ENCODE measurements around the gene SMTNL2.
"Not testable (repeated sequence)": the region's sequence is repeated elsewhere in the genome, so short reads cannot be mapped to it uniquely, and the experiment has no call there.

SMTNL2 gene

DNA sequence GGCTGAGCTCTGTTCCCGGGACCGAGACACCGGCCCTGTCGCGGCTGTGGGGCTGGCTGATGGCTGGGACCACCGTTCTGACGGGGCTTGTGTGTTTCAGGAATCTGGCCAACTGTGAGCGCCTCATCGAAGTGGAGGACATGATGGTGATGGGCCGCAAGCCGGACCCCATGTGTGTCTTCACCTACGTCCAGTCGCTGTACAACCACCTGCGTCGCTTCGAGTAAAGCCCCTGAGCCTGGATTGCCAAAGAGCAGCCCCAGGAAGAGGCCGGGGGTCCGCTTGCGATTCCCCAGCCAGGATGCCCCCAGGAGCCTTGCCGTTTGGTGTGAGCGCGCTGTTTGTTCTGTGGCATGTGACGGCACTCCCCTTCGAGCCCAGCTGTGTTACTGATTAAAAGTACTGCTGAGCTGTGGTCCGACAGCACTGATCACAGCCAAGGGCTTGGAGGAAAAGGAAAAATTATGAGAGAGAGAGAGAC is 23.0 kb downstream of the SMTNL2 start:
- no peak for DNase-seq

DNA sequence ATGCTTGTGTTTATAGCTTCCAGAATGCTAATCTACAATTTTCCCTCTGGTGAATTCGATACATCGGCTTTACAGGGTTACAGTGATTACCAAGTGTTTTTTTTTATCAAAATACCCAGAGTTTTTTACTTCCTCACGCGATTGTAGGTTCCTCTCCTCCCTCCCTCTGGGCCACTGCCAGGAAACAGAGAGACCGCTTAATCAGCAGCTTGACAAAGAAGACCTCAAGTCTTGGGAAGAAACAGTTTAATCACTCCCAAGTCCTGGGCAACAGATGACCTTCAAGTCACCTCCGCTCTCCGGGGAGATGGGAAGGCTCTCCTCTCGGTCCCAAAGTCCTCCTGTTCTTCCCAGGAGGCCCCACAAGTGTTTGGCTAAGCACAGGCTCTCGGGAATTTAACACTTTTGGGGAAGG is 23.5 kb downstream of the SMTNL2 start:
- DNase-seq, result no peak

DNA sequence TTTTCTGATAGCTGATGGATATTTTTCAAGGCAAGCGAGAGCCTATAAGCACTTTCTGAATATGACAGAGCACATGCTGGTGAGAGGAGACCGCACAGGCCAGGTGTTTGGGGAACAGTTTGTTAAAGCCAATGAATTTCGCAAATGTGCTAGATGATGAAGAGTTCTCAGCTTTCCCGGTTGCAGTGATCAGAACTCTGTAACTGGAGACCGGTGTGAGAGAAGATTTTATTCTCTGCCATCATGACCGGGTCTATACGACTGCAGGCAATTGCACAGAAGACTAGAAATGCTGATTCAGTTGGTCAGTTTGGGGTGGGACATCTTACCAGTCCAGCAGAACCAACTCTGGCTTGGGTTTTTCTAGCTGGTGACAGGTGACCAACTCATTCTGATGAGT is 25.4 kb downstream of the SMTNL2 start:
- no peak for DNase-seq

DNA sequence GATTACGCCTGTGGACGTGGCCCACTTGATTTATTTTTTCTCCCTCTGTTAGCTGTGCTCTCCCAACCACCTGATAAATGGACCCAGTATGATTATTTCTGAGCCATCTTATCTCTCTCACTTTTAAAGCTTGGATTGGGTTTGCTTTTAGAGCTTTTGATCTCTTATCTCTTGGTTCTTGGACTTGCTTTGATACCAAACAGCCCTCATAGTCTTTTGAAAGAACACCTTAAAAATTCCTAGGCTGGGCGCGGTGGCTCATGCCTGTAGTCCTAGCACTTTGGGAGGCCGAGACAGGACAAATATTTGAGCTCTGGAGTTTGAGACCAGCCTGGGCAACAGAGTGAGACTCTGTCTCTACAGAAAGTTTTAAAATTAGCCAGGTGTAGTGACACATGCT is 25.8 kb downstream of the SMTNL2 start:
- no peak for DNase-seq

DNA sequence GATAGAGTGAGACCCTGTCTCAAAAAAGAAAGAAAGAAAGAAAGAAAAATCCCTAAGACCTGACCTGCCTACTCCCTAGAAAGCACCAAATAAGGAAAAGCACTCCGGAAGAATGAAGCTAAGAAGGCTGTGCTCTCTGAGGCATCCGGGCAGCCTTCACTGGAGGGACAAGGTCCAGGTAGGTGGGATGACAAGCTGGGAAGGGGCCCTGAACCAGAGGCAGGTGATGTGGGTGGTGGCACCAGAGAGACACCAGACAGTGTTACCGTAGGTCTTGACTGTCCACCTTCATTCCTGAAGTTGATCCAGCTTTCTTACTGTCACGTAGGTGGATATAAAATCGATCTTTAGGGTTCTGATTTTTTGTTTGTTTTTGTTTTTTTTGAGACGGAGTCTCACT is 26.3 kb downstream of the SMTNL2 start:
- DNase-seq, result no peak

DNA sequence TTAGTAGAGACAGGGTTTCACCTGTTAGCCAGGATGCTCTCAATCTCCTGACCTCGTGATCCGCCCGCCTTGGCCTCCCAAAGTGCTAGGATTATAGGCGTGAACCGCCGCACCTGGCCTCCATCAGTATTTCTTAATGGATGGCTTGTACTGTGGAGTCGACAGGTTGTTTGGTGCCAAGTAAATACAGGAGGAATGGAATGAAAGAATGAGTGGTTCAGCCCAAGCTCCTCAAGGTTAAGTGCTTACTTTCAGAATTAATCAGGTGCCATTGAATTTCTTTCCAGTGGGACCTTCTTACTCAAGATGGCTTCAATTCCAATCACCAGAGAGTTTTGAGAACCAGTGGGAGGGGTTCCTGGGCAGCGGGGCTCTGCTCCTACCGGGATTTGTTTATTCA is 32.1 kb downstream of the SMTNL2 start:
- no peak for DNase-seq

DNA sequence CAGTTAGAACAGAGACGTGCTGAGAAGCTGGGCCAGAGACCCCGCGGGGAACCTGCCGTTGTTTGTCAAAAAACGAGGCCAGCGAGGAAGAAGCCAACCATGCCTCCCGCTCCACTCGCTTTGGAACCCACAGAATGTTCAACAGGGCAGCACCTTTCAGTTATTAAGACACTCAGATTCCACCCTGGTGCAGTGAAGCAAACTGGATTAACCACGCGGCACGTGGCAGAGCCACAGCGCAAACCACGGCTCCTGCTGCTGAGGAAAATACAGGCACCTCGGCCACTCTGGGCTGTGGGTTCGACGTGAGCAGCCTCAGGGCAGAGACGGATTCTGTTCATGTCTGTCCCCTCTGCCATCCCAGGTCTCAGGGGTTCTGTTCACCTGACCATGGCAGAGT is 32.8 kb downstream of the SMTNL2 start:
- DNase-seq, result no peak

DNA sequence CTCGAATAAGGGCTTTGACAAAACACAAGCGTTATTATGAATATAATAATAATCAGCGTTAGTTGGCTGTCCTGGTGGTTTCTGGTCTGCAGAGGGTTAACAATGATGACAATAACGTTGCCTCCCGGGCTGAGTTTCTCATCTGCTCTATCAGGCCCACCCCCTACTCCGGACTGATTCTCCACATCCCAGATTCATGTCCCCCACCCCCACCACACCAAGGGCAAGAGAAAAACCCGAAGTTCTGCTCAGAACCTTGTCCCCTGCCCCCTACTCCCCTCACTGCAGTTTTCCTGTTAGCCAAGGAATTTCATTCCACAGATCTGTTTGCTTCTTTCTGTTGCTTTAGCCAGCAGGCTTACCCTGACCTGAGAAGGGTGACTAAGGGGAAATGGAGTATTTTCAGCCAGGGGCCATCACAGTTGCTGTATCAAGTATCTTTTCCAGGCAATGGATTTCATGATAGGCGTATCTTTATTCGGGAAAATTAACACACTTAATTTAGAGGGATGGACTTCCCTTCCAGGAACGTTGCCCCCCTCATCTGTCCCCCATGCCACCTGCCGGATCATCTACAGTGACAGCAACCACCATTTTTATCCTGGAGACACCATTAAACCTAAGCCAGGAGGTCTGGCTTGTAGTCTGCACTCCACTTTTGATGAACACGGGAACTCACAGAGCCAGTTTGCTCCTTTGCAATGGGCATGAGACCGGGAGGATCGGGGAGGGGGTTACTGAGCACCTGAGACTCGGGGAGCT is 33.4 kb downstream of the SMTNL2 start:
- no peak for DNase-seq

DNA sequence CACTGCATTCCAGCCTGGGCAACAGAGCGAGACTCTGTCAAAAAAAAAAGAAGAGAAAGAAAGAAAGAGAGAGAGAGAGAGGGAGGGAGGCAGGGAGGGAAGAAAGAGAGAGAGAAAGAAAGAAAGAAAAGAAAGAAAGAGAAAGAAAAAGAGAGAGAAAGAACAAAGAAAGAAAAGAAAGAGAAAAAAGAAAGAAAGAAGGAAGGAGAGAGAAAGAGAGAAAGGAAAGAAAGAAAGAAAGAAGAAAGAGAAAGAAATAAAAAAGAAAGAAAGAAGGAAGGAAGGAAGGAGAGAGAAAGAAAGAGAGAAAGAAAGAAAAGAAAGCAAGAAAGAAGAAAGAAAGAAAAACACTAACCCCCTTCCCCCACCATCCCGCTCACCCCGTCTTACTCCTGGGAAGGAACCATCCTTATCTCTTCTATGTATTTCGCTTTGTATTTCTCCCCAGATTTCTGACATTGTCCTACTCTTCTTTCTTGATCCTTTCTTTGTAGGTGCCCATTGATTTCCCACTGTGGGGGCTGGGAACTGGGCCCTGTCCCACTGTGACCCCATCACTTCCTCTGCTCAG is 36.3 kb downstream of the SMTNL2 start:
- DNase-seq, result no peak

DNA sequence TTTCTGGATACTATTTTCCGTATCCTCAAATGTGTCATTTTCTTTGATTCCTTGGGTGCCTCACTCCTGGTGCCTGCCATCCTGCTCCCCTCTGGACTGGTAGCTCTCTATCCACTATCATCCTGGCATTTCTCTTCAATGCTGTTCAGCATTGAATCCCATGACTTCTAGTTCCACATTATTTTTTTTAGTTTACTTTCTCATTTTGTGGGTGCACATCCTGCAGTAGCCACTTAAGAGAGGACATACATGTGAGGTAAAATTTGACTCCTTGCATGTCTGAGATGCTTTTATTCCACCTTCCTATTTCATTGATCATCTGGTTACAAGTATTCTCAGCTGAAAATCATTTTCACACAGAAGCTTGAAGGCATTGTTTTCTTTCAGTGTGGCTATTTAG is 38.0 kb downstream of the SMTNL2 start:
- DNase-seq, result no peak

DNA sequence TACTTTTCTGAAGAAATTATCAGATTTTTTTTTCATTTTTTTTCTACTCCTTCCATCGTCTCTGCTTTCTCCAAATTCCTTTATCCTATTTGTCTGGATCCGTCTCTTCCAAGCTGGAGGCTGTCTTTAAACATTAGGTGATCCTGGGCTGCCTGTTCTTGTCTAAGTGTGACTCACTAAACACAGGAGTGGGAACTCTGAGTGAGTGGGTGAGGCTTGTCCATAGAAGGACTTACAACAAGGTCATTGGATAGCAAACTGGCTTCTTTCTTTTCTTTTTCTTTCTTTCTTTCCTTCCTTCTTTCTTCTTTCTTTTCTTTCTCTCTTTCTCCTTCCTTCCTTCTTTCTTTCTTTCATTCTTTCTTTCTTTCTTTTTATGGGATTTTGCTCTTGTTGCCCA is 38.9 kb downstream of the SMTNL2 start:
- DNase-seq, result no peak

DNA sequence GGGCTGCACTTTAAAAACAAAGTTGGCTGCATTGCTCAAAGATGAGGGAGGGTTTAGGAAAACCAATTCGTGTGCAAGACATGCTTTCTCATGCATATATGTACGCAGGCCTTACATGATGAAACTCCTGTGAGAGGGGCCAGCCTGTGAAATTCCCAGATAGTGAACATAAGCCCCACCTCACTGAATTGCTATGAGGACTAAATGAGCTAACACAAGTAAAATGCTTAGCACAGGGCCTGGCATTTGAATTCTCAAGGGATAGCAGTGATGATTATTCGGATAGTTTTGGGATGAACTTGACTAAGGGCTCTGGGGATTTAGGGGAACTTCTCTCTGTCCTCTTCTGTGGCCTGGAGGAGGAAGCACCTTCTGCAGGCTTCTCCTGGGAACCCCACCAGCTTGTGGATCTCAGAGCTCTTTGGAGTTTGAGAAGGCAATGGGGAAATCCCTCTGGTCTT is 40.2 kb downstream of the SMTNL2 start:
- DNase-seq, result not testable (repeated sequence)

DNA sequence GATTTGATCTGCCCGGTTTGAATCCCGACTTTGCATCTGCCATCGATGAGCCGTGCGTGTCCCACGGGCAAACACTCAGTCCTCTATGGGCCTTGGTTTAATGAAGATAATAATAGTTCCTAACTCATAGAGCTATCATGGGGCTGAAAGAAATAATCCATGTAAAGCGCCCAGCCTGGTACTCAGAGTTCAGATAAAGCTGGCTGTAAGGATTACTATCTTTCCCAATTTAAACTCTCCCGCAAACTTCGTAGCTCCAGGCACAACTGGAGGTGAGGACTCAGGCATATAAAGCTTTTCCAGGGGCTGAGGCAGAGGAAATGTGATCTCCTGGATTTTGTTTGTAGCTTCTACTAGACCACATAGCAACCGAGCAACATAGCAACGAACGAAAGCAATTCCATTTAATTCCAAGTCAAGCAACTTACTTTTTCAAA is 40.9 kb downstream of the SMTNL2 start:
- DNase-seq, result no peak

DNA sequence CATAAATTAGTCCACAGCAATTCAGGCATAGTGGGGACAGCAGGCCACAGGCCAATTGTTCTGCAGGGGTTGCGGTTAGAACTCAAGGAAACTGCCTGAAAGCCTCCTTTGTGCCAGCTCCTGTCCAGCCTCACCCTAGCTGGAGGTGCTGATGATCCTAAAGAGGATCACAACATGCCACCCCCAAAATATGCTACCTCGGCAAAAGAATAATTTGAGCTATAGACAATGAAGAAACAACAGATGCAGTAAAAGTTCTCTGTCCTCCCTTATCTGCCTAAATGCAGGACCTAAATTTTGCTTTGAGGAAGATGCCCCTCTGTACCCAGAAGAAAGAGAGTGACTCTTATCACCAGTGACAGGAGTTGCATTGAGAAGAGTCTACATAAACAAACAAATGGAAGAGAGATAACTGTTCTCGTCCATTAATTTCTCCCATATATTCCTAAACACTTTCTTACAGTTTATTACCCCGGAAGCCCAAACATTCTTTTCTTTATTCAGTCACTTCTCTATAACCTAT is 42.5 kb downstream of the SMTNL2 start:
- DNase-seq, result no peak

DNA sequence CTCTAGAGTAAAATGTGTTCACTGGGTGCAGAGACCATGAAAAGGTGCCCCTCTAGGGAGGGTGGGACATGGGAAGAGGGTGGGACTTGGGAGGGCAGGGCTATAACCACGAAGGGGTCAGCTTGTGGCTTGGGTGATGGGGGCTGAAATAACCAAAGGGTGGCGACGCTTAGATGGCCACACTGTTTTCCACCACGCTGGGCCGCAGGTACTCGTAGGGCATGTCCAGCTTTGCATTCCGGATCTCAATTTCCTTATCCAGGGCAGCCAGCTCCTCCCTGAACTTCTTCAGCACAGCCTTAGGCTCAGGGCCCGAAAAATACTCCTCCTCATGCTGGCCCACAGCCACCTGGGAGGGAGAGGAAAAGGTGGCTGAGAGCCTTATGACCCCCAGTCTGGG is 47.1 kb downstream of the SMTNL2 start:
- DNase-seq, result no peak

DNA sequence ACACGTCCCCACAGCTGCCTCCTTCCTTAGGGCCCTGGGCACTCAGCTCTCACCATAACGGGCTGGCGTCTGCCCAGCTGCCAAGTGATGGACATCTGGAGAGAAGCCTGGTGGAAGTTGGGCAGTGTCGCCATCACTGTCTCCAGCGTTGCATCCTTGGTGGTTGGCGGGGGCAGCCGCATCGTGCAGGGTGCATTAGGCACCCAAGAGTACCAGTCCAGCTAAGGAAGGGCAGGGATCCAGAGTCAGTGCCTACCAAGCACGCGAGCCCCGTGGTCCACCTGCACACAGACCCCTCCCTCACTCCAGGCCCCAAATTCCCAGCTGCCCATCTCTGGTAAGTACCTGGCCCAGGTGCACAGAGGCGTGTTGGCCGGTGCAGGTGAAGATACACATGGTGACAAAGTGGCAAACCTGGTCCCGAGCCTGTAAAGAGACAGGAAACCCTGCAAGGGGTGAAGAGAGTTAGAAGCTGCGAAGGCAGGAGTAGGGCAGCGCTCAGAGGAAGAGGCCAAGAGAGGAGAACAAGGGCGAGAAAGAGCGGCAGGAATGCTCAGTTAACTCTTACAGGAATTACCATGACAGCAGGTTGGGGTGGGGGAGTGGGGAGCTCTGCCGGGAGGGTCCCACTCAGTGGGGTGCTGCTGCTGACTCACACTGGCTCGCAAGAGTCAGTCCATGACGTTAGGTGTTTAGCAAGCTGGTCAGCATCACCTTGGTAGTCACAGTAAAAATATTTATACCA is 47.7 kb downstream of the SMTNL2 start:
- DNase-seq, result no peak

DNA sequence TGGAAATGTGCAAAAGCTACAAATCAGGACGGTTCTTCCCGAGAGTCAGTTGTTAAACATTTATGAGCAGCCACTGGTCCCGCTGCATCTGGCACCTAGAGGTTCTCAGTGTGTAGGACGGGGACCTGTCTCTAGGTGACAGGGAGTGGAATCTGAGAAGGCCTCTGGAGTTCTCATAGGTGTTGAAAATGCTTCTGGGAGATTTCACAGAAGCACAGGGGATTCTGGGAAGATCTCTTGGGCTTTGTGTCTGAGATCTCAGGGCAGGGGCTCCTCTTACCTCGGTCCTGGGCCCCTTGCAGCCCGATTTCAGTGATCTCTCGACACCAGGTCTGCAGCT is 48.2 kb downstream of the SMTNL2 start:
- DNase-seq, result no peak

DNA sequence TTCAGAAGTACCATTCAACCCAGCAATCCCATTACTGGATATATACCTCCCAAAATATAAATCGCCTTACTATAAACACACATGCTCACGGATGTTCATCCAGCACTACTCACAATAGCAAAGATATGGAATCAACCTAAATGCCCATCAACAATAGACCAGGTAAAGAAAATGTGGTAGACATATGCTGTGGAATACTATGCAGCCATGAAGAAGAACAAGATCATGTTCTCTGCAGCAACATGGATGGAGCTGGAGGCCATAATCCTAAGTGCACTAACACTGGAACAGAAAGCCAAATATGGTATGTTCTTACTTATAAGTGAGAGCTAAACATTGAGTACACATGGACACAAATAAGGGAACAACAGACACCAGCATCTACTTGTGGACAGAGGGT is 49.3 kb downstream of the SMTNL2 start:
- DNase-seq, result no peak

DNA sequence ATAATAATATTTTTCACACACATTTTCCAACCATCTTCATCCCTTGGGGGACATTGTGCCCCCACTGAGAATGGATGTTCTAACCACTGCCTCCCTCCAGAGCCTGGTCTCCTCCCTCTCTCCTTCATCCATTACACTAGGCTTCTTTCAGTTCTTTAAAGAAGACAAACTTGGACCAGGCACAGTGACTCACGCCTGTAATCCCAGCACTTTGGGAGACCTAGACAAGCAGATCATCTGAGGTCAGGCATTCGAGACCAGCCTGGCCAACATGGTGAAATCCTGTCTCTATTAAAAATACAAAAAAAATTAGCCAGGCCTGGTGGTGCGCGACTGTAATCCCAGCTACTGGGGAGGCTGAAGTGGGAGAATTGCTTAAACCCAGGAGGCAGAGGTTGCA is 50.6 kb downstream of the SMTNL2 start:
- DNase-seq, result no peak

DNA sequence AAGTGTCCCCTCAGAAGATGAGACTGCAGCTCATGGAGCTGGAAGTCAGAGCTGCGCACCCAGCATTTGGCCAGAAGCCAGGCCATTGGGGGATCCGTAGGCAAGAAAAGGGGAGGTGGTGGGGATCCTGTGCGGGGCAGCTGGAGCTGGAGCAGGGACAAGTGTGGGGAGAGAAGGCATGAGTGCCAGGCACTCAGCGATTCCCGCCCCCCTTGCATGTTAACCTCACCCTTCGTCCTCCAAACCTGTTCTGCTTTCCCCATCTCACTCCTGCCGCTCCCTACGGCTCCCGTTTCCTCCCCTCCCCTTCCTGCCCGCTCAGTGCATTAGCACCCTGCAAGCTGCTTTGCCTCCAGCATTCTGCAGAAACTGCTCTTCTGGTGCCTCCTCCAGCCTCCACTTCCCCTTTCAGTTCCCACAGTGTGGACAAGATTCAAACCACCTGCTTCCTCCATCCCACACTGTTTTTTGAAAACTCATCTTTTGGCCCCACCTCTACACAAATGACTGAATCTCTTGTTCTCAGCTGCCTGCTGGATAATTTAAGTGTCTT is 51.6 kb downstream of the SMTNL2 start:
- DNase-seq, result no peak

DNA sequence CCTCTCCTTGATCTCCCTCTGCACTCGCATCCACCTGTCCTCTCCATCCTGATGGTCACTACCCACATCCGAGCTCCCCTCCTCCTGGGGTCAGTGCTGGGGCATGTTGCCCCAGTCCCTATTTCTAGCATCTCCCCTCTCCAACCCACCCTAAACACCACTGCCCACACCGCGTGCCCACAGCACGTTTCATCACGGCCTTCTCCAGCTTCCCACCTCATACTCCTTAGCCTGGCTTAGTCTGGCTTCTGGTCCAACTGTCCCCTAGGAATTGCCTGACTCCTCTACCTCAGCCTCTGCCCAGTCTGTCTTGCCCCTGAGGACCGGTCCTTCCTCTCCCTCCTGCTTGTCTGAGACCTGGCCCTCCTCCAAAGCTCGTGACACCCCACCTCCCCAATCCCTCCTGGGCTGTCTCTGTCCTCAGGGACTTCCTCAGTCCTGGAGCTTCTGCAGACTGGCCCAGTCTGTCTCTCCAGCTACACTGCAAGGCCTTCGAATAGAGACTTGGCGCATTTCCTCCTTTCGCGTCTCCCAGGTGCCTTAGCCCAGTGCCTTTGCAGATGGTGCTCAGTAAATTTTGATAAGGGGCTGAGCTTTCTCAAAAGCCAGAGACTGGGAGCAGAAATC is 52.3 kb downstream of the SMTNL2 start:
- no peak for DNase-seq

DNA sequence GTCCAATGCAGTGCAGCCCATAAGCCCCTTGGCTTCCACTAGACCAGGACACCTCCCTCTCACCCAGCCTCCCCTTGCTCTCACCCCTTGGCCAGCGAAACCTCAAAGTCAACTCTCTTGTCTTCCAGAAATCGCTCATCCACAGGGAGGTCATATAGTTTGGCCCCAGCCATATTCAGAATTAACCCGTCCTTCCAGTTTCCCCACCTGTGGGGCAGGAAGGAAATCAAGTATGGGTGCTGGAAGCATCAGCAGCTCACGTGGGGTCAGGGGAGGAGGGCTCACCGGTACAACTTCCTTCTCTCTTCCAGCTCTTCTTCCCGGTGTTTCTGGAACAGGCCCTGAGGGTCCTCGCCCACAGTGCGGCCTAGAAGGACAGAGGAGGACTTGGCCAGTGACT is 54.4 kb downstream of the SMTNL2 start:
- DNase-seq, result not testable (repeated sequence)
